ENCODE results near the gene PCDHA12. TPM values are rescaled to one million over a fixed set of nuclear protein-coding genes. Genes with fewer than 3 reads are reported as not detected.

PCDHA12 gene
- total RNA-seq, 1 experiment from 2014 or later = 3.8 TPM

Other genes with a start within 250 kb of the PCDHA12 start
- 2.3 TPM in 1 of 2 replicates, not detected in the other for gene CD14, start 242.1 kb upstream of the PCDHA12 start, total RNA-seq (2014; rRNA removed; shearing (Covaris generic))
- 1.4 and 8.8 TPM in 2 replicates for gene TMCO6, start 235.9 kb upstream of the PCDHA12 start, total RNA-seq (2014; rRNA removed; shearing (Covaris generic))
- gene NDUFA2, start 227.7 kb upstream of the PCDHA12 start, total RNA-seq (2014; rRNA removed; shearing (Covaris generic)) = 112 and 115 TPM in 2 replicates
- 147 and 211 TPM in 2 replicates for gene IK, start 227.5 kb upstream of the PCDHA12 start, total RNA-seq (2014; rRNA removed; shearing (Covaris generic))
- 28.5 and 30.8 TPM in 2 replicates for gene WDR55, start 210.4 kb upstream of the PCDHA12 start, total RNA-seq (2014; rRNA removed; shearing (Covaris generic))
- gene DND1, start 201.7 kb upstream of the PCDHA12 start, total RNA-seq (2014; rRNA removed; shearing (Covaris generic)) = 1.5 TPM in 1 of 2 replicates, not detected in the other
- 143 and 148 TPM in 2 replicates for gene HARS1, start 183.9 kb upstream of the PCDHA12 start, total RNA-seq (2014; rRNA removed; shearing (Covaris generic))
- gene HARS2, start 183.9 kb upstream of the PCDHA12 start, total RNA-seq (2014; rRNA removed; shearing (Covaris generic)) = 46.1 and 50.5 TPM in 2 replicates
- gene ZMAT2, start 174.9 kb upstream of the PCDHA12 start, total RNA-seq (2014; rRNA removed; shearing (Covaris generic)) = 91.8 and 100 TPM in 2 replicates
- gene PCDHA1, start 89.2 kb upstream of the PCDHA12 start, total RNA-seq (2014; rRNA removed; shearing (Covaris generic)) = 0.02 TPM in 1 of 2 replicates, not detected in the other
- 0.03 and 0.81 TPM in 2 replicates for gene PCDHA2, start 80.5 kb upstream of the PCDHA12 start, total RNA-seq (2014; rRNA removed; shearing (Covaris generic))
- gene PCDHA3, start 74.3 kb upstream of the PCDHA12 start, total RNA-seq (2014; rRNA removed; shearing (Covaris generic)) = 2.9 and 3.2 TPM in 2 replicates
- gene PCDHA4, start 68.2 kb upstream of the PCDHA12 start, total RNA-seq (2014; rRNA removed; shearing (Covaris generic)) = 1.9 and 2.6 TPM in 2 replicates
- 0.10 and 0.12 TPM in 2 replicates for gene PCDHA5, start 53.7 kb upstream of the PCDHA12 start, total RNA-seq (2014; rRNA removed; shearing (Covaris generic))
- 0.43 and 0.69 TPM in 2 replicates for gene PCDHA6, start 47.3 kb upstream of the PCDHA12 start, total RNA-seq (2014; rRNA removed; shearing (Covaris generic))
- gene PCDHA7, start 41.0 kb upstream of the PCDHA12 start, total RNA-seq (2014; rRNA removed; shearing (Covaris generic)) = 0.19 and 0.38 TPM in 2 replicates
- gene PCDHA8, start 34.1 kb upstream of the PCDHA12 start, total RNA-seq (2014; rRNA removed; shearing (Covaris generic)) = not detected in 2 replicates
- 0.07 TPM in 1 of 2 replicates, not detected in the other for gene PCDHA9, start 26.9 kb upstream of the PCDHA12 start, total RNA-seq (2014; rRNA removed; shearing (Covaris generic))
- 0.02 and 0.10 TPM in 2 replicates for gene PCDHA10, start 19.4 kb upstream of the PCDHA12 start, total RNA-seq (2014; rRNA removed; shearing (Covaris generic))
- 0.10 TPM in 1 of 2 replicates, not detected in the other for gene PCDHA11, start 6.4 kb upstream of the PCDHA12 start, total RNA-seq (2014; rRNA removed; shearing (Covaris generic))
- 0.26 TPM in 1 of 2 replicates, not detected in the other for gene PCDHA13, start 6.8 kb downstream of the PCDHA12 start, total RNA-seq (2014; rRNA removed; shearing (Covaris generic))
- gene PCDHAC1, start 51.0 kb downstream of the PCDHA12 start, total RNA-seq (2014; rRNA removed; shearing (Covaris generic)) = 0.52 and 0.96 TPM in 2 replicates
- gene PCDHAC2, start 91.2 kb downstream of the PCDHA12 start, total RNA-seq (2014; rRNA removed; shearing (Covaris generic)) = 3.2 and 5.1 TPM in 2 replicates
- gene PCDHB1, start 176.1 kb downstream of the PCDHA12 start, total RNA-seq (2014; rRNA removed; shearing (Covaris generic)) = not detected in 2 replicates
- gene PCDHB2, start 219.3 kb downstream of the PCDHA12 start, total RNA-seq (2014; rRNA removed; shearing (Covaris generic)) = 0.41 and 0.59 TPM in 2 replicates
- gene PCDHB3, start 225.2 kb downstream of the PCDHA12 start, total RNA-seq (2014; rRNA removed; shearing (Covaris generic)) = 19.9 and 22.0 TPM in 2 replicates
- 0.26 and 1.7 TPM in 2 replicates for gene PCDHB4, start 246.5 kb downstream of the PCDHA12 start, total RNA-seq (2014; rRNA removed; shearing (Covaris generic))